Trophoblast cell (in vitro differentiated cells and primary cell): ENCODE measurements around the gene ZMYND8.

Experiments
- DNase-seq, 2 donors: peaks; one replicate each; pipeline ENCODE4 v3.0.0-alpha.2; 2016
- H2AFZ ChIP-seq: 2 replicates; pipeline ENCODE4 v1.6.1; 2013; ENCODE audit warnings: low read length, moderate library complexity, mild to moderate bottlenecking; ENCODE audit not compliant: insufficient read depth, poor library complexity
- H2AK5ac ChIP-seq: 2 replicates; pipeline ENCODE4 v1.6.1; 2013; ENCODE audit warnings: mild to moderate bottlenecking, low read length
- H2BK120ac ChIP-seq: 2 replicates; pipeline ENCODE4 v1.6.1; 2013; ENCODE audit warnings: low read length, mild to moderate bottlenecking, moderate library complexity; ENCODE audit not compliant: insufficient read depth, poor library complexity
- H2BK12ac ChIP-seq: 2 replicates; pipeline ENCODE4 v1.6.1; 2013; ENCODE audit warnings: mild to moderate bottlenecking, low read length, moderate library complexity
- H2BK5ac ChIP-seq: 2 replicates; pipeline ENCODE4 v1.6.1; 2013; ENCODE audit warnings: low read length, low read depth, moderate library complexity, mild to moderate bottlenecking; ENCODE audit not compliant: poor library complexity
- H3K14ac ChIP-seq: 2 replicates; pipeline ENCODE4 v1.6.1; 2013; ENCODE audit warnings: mild to moderate bottlenecking, low read length
- H3K18ac ChIP-seq: 2 replicates; pipeline ENCODE4 v1.6.1; 2013; ENCODE audit warnings: mild to moderate bottlenecking, low read length
- H3K23ac ChIP-seq: 2 replicates; pipeline ENCODE4 v1.6.1; 2013; ENCODE audit warnings: low read length
- H3K27ac ChIP-seq: 2 replicates; pipeline ENCODE4 v1.5.1; 2013; ENCODE audit warnings: low read depth, mild to moderate bottlenecking, inconsistent platforms, low read length, moderate library complexity
- H3K27me3 ChIP-seq: 2 replicates; pipeline ENCODE4 v1.6.1; 2013; ENCODE audit warnings: inconsistent platforms, mild to moderate bottlenecking, low read length, moderate library complexity; ENCODE audit not compliant: insufficient read depth
- H3K36me3 ChIP-seq, 2 experiments: 1 replicate in 1 of 2; 2 replicates in 1 of 2; pipeline ENCODE4 v1.6.1; 2013; ENCODE audit warnings: low read length in 2 of 2, mild to moderate bottlenecking in 2 of 2, moderate library complexity in 1 of 2; ENCODE audit not compliant: insufficient read depth in 2 of 2, control insufficient read depth in 1 of 2
- H3K4ac ChIP-seq: 2 replicates; pipeline ENCODE4 v1.6.1; 2013; ENCODE audit warnings: low read depth, mild to moderate bottlenecking, low read length, moderate library complexity
- H3K4me1 ChIP-seq, 2 experiments: 1 replicate in 1 of 2; 2 replicates in 1 of 2; pipeline ENCODE4 v1.6.1; 2013; ENCODE audit warnings: low read length in 2 of 2, mild to moderate bottlenecking in 2 of 2, moderate library complexity in 1 of 2; ENCODE audit not compliant: insufficient read depth in 2 of 2, control insufficient read depth in 1 of 2
- H3K4me2 ChIP-seq: 2 replicates; pipeline ENCODE4 v1.6.1; 2013; ENCODE audit warnings: inconsistent platforms, mild to moderate bottlenecking, low read length, moderate library complexity
- H3K4me3 ChIP-seq: 2 replicates; pipeline ENCODE4 v1.5.1; 2013; ENCODE audit warnings: mild to moderate bottlenecking, low read depth, low read length, inconsistent platforms
- H3K79me1 ChIP-seq: one replicate; pipeline ENCODE4 v1.6.1; 2013; ENCODE audit warnings: low read length
- H3K79me2 ChIP-seq: 2 replicates; pipeline ENCODE4 v1.6.1; 2013; ENCODE audit warnings: low read length, mild to moderate bottlenecking; ENCODE audit not compliant: control insufficient read depth, insufficient read depth, poor library complexity
- H3K9ac ChIP-seq: 2 replicates; pipeline ENCODE4 v1.6.1; 2013; ENCODE audit warnings: mild to moderate bottlenecking, low read length
- H3K9me3 ChIP-seq: 2 replicates; pipeline ENCODE4 v1.6.1; 2013; ENCODE audit warnings: low read depth, mild to moderate bottlenecking, control low read depth, inconsistent platforms, low read length; ENCODE audit not compliant: insufficient read depth
- H4K12ac ChIP-seq: 2 replicates; pipeline ENCODE4 v1.6.1; 2013; ENCODE audit warnings: low read depth, mild to moderate bottlenecking, low read length, moderate library complexity
- H4K8ac ChIP-seq: 2 replicates; pipeline ENCODE4 v1.6.1; 2013; ENCODE audit warnings: low read depth, mild to moderate bottlenecking, low read length, moderate library complexity
- H4K91ac ChIP-seq: one replicate; pipeline ENCODE4 v1.6.1; 2013; ENCODE audit warnings: low read depth, mild to moderate bottlenecking, low read length, moderate library complexity
- WGBS: extraction: QIAGEN DNeasy Blood & Tissue Kit; methylation state at CpG from one replicate; pipeline ENCODE4 v1.1.7; 2013; ENCODE audit warnings: missing lambda C conversion rate; ENCODE audit not compliant: insufficient read length, insufficient coverage; ENCODE audit errors: extremely low coverage; 5-methylcytosine and 5-hydroxymethylcytosine counted together

Gene ZMYND8

DNA sequence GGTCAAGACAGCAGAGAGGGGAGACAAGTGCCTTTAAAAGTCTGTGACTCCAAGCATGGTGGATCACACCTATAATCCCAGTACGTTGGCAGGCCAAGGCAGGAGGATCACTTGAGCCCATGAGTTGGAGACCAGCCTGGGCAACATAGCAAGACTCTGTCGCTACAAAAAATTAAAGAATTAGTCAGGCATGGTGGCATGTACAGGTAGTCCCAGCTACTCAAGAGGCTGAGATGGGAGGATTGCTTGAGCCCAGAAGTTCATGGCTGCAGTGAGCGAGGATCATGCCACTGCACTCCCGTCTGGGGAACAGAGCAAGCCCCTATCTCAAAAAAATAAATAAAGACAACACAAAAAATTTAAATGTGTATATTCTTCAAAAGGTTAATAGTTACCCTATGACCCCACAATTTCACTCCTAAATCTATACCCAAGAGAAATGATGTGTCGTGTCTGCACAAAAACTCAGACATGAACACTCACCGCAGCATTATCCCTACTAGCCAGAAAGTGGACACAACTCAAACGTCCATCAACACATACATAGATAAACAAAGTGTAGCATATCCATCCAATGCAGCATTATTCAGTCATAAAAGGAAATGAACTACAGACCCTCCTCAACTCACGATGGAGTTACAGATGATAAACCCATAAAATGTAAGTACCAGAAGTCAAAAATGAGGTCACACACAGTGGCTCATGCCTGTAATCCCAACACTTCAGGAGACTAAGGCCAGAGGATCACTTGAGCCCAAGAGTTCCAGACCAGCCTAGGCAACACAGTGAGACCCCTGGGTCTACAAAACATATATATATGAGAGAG lies 23.9 kb downstream of the ZMYND8 start:
- Histone ChIP-seq H2BK5ac (no peak overlapping the region), H3K27me3 (no peaks in the 10 kb centered on the region)

DNA sequence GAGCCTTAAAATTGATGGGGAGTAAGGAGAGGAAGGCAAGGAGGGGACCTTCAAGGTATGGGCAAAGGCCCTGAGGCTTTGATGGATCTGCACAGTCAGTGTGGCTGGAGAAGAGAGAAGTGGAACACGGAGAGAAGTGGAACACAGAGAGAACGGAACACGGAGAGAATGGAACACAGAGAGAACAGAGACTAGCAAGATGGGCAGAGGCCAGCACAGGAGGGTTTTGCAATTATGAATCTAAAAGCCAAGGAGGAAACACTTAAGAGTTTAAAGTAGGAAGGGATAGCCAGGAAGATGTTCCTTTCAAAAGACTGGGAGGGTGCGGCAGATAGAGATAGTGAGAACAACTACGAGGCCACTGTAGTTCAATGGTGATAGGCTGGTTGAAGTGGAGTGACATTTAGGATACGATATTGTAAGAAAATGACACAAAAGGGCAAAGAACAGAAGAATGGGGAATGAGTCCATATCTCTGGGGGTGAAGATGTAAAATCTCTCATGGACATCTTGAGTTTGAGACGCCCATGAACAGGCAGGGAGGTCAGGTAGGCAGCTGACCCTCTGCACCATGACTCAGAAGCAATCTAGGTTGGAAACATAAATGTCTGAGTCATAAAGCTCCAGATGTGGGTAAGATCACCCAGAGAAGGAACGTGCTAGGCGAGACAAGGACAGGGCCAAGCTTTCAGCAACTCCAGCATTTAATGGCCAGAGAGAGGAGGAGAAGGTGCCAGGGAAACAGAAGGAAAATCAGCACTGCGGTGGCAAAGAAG lies 25.4 kb downstream of the ZMYND8 start:
- Histone ChIP-seq H4K8ac (peak overlapping the region; percentile 54), H3K23ac (no peak overlapping the region), H3K27ac (peak overlapping the region; percentile 79), H3K27me3 (no peaks in the 10 kb centered on the region), H4K91ac (peak overlapping the region; percentile 75), H3K4me1 (peaks cover 23 to 28% of the 10 kb centered on the region in 2 experiments), H3K9me3 (no peaks in the 10 kb centered on the region), H3K9ac (no peak overlapping the region), H2AK5ac (peak overlapping the region; percentile 88), H3K4me3 (no peak overlapping the region), H2BK5ac (peak overlapping the region; percentile 64), H3K79me2 (peaks cover 9% of the 10 kb centered on the region), H3K79me1 (peaks cover 23% of the 10 kb centered on the region), H3K18ac (peak overlapping the region; percentile 71), H3K36me3 (no peaks in the 10 kb centered on the region), H2BK120ac (peak overlapping the region; percentile 76), H2BK12ac (peak overlapping the region; percentile 97), H3K4ac (peak overlapping the region; percentile 50), H3K14ac (peak overlapping the region; percentile 74), H3K4me2 (no peak overlapping the region), H4K12ac (no peak overlapping the region), H2AFZ (no peak overlapping the region)
- WGBS = no CpG with 5 or more reads among the region's 10 CpGs
- DNase-seq = peak; percentile 64 to 81

More for the DNA sequence above, 23.9 kb downstream of the ZMYND8 start:
- H3K9ac ChIP-seq = no peak overlapping the region
- H2BK120ac ChIP-seq = peak overlapping the region; percentile 47
- no CpG with 5 or more reads among the region's 8 CpGs for WGBS
- no peak overlapping the region for H3K4me2 ChIP-seq
- peak overlapping the region; percentile 63 for H4K91ac ChIP-seq
- no peak overlapping the region for H2AFZ ChIP-seq
- no peak overlapping the region for H3K4me3 ChIP-seq
- H3K79me1 ChIP-seq = peaks cover 21% of the 10 kb centered on the region
- H3K79me2 ChIP-seq = peaks cover 12% of the 10 kb centered on the region
- peaks cover 2 to 6% of the 10 kb centered on the region in 2 experiments for H3K36me3 ChIP-seq
- peak overlapping the region; percentile 4 for H3K14ac ChIP-seq
- H3K9me3 ChIP-seq = no peaks in the 10 kb centered on the region
- H2BK12ac ChIP-seq = peak overlapping the region; percentile 37
- no peak overlapping the region for H3K27ac ChIP-seq
- H2AK5ac ChIP-seq = peak overlapping the region; percentile 13
- no peak overlapping the region for H3K23ac ChIP-seq
- no peak overlapping the region for H3K18ac ChIP-seq
- H3K4ac ChIP-seq = peak overlapping the region; percentile 43
- no peak overlapping the region for H4K12ac ChIP-seq
- H3K4me1 ChIP-seq = peaks cover 25 to 27% of the 10 kb centered on the region in 2 experiments
- DNase-seq = no peak
- H4K8ac ChIP-seq = no peak overlapping the region

GRCh38 chr20:47330071-47330470 lies 26.4 kb downstream of the ZMYND8 start:
- no peak overlapping the region for H3K9ac ChIP-seq
- no CpG with 5 or more reads among the region's 3 CpGs for WGBS
- H3K27me3 ChIP-seq = no peaks in the 10 kb centered on the region
- H2AK5ac ChIP-seq = no peak overlapping the region
- H4K8ac ChIP-seq = no peak overlapping the region
- no peak overlapping the region for H2BK5ac ChIP-seq
- no peak overlapping the region for H3K14ac ChIP-seq
- no peak overlapping the region for H3K18ac ChIP-seq
- no peak overlapping the region for H3K4ac ChIP-seq
- H4K91ac ChIP-seq = no peak overlapping the region
- no peak overlapping the region for H2BK120ac ChIP-seq
- no peak overlapping the region for H3K4me3 ChIP-seq
- H3K79me1 ChIP-seq = peaks cover 26% of the 10 kb centered on the region
- DNase-seq = no peak
- no peaks in the 10 kb centered on the region for H3K36me3 ChIP-seq
- H3K4me1 ChIP-seq = peaks cover 26 to 32% of the 10 kb centered on the region in 2 experiments
- H4K12ac ChIP-seq = no peak overlapping the region
- peaks cover 11% of the 10 kb centered on the region for H3K79me2 ChIP-seq
- H2AFZ ChIP-seq = no peak overlapping the region
- no peak overlapping the region for H3K4me2 ChIP-seq
- no peak overlapping the region for H3K23ac ChIP-seq
- no peaks in the 10 kb centered on the region for H3K9me3 ChIP-seq
- no peak overlapping the region for H2BK12ac ChIP-seq
- peak overlapping the region; percentile 5 for H3K27ac ChIP-seq

DNA sequence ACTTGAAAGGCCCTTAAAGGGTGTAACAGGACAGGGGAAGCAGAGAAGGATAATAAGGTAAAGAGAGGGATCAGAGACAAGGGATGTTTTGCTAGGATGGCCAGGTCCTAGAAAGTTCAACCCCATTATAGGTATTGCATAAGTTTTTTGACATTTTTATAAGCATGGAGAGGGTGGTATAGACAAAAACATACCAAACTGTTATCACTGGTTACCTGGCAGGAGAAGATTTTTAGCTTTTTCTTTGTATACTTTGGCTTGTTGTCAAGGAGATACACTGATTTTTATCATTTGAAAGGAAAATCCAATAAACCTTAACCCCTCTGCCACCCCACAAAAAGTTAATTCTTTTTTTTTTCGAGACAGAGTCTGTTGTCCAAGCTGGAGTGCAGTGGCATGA lies 28.4 kb downstream of the ZMYND8 start:
- peaks cover 35 to 38% of the 10 kb centered on the region in 2 experiments for H3K4me1 ChIP-seq
- H3K79me1 ChIP-seq = peaks cover 32% of the 10 kb centered on the region
- no peak overlapping the region for H3K27ac ChIP-seq
- no peak overlapping the region for H4K91ac ChIP-seq
- no peak for DNase-seq
- H3K9ac ChIP-seq = no peak overlapping the region
- no CpG with 5 or more reads among the region's 1 CpG for WGBS
- H3K36me3 ChIP-seq = no peaks in the 10 kb centered on the region
- no peak overlapping the region for H2AFZ ChIP-seq
- no peak overlapping the region for H4K8ac ChIP-seq
- H3K4me3 ChIP-seq = no peak overlapping the region
- H3K23ac ChIP-seq = no peak overlapping the region
- H2BK12ac ChIP-seq = no peak overlapping the region
- peaks cover 10% of the 10 kb centered on the region for H3K79me2 ChIP-seq
- H4K12ac ChIP-seq = no peak overlapping the region
- H3K14ac ChIP-seq = no peak overlapping the region
- no peaks in the 10 kb centered on the region for H3K27me3 ChIP-seq
- H3K4ac ChIP-seq = peak overlapping the region; percentile 12
- H2AK5ac ChIP-seq = no peak overlapping the region
- H3K18ac ChIP-seq = no peak overlapping the region
- H2BK5ac ChIP-seq = no peak overlapping the region
- no peak overlapping the region for H3K4me2 ChIP-seq
- H2BK120ac ChIP-seq = no peak overlapping the region
- H3K9me3 ChIP-seq = no peaks in the 10 kb centered on the region
